GM19193 (cell line): Measurements from ENCODE around the gene CNTNAP2.

Source experiments
- POLR2A ChIP-seq: IDR thresholded peaks from 4 replicates; pipeline ENCODE4 v1.6.1; 2011; ENCODE audit not compliant: insufficient read depth, insufficient read length; ENCODE audit errors: extremely low read depth

Gene CNTNAP2

GRCh38 chr7:147742301-147742700 is 1625.7 kb downstream of the CNTNAP2 start:
- TF ChIP-seq POLR2A = no peak

GRCh38 chr7:147756300-147756699 is 1639.7 kb downstream of the CNTNAP2 start:
- no peak for TF ChIP-seq POLR2A

DNA sequence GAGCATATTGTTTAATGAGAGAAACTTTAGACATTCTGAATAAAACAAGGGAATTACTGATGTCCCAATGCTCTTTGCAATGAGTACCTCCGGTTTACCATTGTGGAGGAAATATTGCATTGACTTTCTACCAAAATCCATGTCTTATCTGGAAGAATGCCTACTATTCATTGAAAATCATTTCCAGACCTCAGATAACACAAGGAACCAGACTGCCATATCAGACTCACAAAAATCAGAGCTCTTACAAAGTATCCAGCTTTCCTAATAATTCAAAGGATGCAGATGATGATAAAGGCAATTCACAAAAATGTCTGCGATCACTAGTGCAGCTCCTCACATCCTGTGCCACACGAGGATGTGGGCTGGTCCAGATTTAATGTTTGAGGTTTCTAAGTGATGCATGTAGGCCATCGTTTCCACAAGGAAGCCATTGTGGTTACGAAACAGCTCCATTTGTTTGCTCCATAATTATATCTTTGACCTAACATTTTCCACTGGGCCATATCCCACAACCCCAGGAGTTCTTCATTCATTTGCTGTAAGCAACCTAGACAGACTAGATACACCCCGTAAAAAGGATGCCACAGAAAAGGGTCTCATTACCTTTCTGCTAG is 1642.8 kb downstream of the CNTNAP2 start:
- TF ChIP-seq POLR2A = no peak

DNA sequence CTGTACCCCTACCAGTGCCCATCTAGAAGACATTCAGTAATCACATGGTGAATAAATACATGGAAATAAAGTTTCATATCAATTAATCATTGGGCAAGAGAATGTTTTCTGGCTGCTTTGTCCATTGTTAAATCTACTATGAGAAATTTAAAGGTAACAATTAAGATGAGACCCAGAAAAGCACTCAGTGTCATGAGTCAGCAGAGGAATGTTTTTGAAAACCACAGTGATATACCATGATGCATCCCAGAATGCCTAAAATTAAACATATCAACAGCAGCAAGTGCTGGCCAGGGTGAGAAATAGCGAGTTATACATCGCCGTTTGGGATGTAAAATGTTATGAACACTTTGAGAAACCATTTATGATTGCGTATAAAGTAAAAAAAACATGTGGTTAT is 1648.7 kb downstream of the CNTNAP2 start:
- no peak for TF ChIP-seq POLR2A

- no peak for TF ChIP-seq POLR2A
These were observed 1654.7 kb downstream of the CNTNAP2 start for GRCh38 chr7:147771344-147771743.

GRCh38 chr7:147774461-147774860 is 1657.9 kb downstream of the CNTNAP2 start:
- no peak for TF ChIP-seq POLR2A

GRCh38 chr7:147775516-147776284 is 1659.1 kb downstream of the CNTNAP2 start:
- TF ChIP-seq POLR2A = no peak

GRCh38 chr7:147777309-147777708 is 1660.7 kb downstream of the CNTNAP2 start:
- TF ChIP-seq POLR2A = no peak

DNA sequence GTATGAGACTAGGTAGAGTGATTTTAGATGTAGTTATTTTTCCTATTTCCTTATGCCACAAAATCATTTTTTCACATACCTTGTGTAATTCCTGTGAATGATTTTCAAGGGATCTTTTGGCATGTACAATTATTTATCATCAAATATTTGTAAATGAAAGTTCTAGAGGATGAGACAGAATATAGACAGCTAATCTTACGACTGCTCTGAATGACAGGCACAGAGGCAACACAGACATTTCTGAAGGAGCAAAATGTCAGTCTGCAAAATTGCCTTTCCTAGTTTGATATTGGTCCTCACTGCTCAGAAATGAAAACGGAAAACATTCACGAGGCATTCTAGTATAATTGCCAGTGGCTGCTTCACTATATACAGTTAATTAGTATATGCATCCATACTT is 1663.3 kb downstream of the CNTNAP2 start:
- TF ChIP-seq POLR2A = no peak

GRCh38 chr7:147796581-147796980 is 1680.0 kb downstream of the CNTNAP2 start:
- no peak for TF ChIP-seq POLR2A

- no peak for TF ChIP-seq POLR2A
These were observed 1681.4 kb downstream of the CNTNAP2 start for GRCh38 chr7:147798001-147798400.

DNA sequence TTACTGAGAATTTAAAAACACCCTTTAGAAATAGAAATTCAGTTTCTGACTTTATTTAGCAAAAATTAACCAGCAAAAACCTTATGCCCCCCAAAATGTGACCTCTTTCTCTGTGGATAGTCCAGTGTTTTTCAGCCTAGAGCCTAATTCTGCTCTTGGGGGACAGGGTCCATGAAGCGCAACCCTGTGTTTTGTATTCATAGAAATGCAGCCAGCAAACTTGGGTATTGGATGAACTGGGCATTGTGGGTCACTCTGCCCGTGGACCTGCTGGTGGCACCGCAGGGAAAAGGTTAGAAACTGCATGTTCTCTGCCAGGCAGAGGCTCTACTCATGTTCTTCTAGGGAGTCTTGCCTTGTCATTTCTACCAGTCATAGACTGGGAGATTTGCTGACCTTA is 1686.5 kb downstream of the CNTNAP2 start:
- no peak for TF ChIP-seq POLR2A

- TF ChIP-seq POLR2A = no peak
These were observed 1687.0 kb downstream of the CNTNAP2 start for GRCh38 chr7:147803606-147804005.

- no peak for TF ChIP-seq POLR2A
These were observed 1687.4 kb downstream of the CNTNAP2 start for GRCh38 chr7:147804032-147804431.

DNA sequence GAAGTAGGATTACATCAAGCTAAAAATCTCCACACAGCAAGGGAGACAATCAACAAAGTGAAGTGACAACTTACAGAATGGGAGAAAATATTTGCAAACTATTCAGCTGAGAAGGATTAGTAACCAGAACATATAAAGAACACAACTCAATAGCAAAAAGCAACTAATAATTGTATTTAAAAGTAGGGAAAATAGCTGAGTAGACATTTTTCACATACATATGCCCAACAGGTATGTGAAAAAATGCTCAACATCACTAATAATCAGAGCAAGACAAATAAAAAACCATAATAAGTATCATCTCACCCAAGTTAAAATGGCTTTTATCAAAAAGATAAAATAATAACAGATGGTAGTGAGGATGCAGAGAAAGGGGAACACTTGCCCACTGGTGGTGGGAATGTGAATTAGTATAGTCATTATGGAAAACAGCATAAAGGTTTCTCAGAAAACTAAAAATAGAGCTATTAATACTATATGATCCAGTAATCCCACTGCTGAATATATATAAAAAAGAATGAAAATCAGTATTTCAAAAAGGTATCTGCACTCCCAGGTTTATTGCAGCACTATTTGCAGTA is 1689.5 kb downstream of the CNTNAP2 start:
- TF ChIP-seq POLR2A = no peak

DNA sequence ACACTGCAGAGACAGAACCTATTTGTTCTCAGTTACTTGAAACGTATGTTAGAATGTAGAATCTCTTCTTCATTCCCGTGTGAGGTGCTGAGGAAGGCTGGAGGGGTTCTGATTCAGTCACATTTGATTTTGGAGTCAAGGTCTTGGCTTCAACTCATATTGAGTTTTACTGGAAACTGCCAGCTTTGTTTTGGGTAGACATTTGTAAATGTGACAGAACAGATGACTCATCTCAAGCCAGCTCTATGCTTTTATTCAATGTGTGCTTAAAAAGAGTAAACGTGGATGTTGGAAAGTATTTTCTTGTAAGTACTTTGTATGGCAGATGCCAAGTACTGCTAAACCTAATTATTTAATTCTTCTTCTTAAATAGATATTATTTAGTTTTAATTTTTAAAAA is 1693.2 kb downstream of the CNTNAP2 start:
- no peak for TF ChIP-seq POLR2A
